Activated T-cell treated with anti-CD3 and anti-CD28 coated beads for 4 hours (primary cell): ENCODE data around the gene PYGL.
A peak's percentile ranks its signal among the peaks of the same experiment; 100 is the strongest.
"Not testable (repeated sequence)": the region's sequence is repeated elsewhere in the genome, so short reads cannot be mapped to it uniquely, and the experiment has no call there.

Experiments
- DNase-seq: peaks from one replicate; pipeline ENCODE4 v3.0.0-alpha.2; 2020

Gene PYGL

GRCh38 chr14:50924843-50925242 is 19.4 kb downstream of the PYGL start:
- DNase-seq, result no peak

DNA sequence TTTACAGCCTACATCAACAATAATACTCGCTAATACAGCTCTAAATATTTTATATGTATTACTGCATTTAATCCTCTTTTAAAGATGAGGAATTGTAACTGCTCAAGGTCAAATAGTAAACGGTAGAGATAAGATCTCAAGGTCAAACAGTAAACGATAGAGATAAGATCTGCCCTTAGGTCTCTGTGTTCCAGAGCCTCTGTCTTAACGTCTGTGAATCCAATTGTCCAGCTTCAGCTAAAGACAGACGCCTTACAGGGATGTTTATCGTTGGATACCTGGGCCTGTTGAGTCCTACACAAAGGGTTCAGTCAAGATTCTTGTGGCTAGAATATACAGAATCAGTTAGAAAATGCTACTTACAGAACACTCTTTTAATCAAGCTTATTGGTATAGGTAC is 20.0 kb downstream of the PYGL start:
- no peak for DNase-seq

DNA sequence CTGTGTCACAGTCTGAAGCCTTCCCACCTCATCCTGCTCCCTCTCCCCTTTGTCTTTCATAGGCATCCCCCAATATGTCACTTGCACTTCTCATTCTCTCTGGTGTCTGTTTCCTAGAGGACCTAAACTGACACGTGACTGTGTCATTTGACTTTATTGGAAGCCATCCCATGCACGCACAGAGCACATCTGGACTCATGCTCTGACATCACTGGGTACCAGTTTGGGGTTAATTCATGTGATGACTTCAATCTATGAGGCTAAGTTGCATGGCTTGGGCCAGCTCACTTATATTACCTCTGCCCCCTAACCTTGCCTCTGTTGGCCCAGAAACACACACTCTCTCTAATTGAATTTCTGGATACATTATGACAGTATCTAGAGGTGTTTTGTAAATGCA is 21.5 kb downstream of the PYGL start:
- DNase-seq, result no peak

- DNase-seq, result no peak
These were observed 23.6 kb downstream of the PYGL start for GRCh38 chr14:50920482-50921230.

GRCh38 chr14:50919524-50919923 is 24.8 kb downstream of the PYGL start:
- not testable (repeated sequence) for DNase-seq

GRCh38 chr14:50917449-50917848 is 26.8 kb downstream of the PYGL start:
- no peak for DNase-seq

- no peak for DNase-seq
These were observed 33.5 kb downstream of the PYGL start for GRCh38 chr14:50910495-50911420.

DNA sequence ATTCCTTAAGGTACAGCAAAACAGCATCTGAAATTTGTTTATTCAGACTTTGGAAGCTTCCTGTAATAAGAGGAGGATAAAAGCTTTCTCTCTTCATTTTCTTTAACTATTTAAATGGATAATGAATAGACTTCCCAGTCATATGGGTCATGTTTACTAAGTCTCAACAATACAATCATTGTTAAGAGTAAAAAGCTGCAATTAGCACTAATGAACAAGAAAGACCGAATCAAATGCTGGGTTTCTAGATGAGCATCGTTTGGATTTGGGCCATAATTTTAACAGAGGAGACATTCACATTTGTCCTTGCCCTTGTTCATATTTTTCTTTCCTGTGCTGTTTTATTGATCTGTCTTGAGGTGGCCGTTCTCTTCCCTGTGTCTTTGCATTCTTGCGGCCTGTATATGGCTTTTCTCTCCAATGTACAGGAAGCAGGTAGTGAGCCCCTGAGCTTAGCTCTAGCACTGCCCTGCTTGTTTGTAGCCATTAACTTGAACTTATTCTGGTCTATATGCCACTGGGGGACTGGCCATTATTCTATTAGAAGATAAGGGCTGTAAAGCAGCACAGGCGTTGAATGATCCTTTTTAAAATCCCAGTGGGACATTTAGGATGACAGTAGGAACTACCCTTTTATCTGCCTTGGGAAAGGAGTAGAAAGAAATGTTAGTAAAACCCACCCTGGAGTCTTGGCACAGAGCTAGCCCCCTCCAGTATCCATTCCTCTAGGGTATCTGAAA is 37.8 kb downstream of the PYGL start:
- no peak for DNase-seq

DNA sequence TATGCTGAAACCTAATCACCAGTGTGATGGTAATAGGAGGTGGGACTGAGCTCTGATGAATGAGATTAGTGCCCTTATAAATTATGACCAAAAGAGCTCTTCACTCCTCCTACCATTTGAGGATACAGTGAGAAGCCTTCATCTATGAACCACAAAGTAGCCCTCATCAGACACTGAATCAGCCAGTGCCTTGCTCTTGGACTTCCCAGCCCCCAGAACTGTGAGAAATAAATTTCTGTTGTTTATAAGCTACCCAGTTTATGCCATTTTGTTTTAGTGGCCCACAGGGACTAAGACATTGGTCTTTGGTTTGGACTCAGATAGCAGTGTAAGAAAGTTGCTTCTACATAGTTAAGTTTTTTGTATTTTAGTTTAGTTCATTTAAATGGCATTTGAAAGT is 39.6 kb downstream of the PYGL start:
- DNase-seq, result no peak

DNA sequence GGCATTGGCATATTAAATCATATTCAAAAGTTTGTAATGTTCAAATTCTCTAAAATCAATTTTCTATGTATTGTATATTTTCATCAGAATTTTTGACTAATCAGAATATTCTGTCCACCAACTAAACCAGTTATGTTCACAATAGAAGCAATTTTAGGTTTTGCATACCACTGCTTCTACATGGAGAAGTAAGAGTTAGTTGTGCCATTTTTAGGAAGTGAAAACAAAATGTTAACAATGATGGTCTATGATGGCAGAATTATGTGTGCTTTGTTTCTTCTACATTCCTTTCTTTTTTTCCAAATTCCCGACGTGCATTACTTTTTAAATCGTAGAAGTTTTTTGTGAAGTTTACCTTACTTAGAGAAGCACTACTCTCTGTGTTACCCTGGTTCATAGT is 42.9 kb downstream of the PYGL start:
- DNase-seq, result no peak

DNA sequence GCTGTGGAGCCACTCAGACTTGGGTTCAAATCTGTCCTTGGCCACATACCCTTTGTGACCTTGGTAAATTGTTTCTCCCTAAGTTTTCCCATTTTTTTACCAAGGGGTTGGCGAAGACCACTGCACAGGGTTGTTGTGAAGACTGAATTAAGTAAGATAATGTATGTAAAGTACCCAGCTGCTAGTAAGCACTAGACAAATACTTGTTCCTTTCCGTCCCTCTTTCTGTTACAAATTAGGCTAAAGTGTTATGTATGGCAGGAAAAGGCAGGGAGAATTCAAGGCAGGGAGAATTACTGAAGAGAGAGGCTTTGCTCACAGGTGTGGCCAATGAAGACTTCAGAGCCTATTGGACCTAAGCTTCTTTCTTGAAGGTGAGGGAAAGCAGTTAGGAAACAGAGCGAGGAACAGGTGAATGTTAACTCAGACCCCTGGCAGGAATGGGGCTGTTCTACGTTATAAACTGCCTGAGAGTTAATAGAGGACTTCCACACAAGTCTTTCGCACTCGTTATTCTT is 46.6 kb downstream of the PYGL start:
- no peak for DNase-seq

DNA sequence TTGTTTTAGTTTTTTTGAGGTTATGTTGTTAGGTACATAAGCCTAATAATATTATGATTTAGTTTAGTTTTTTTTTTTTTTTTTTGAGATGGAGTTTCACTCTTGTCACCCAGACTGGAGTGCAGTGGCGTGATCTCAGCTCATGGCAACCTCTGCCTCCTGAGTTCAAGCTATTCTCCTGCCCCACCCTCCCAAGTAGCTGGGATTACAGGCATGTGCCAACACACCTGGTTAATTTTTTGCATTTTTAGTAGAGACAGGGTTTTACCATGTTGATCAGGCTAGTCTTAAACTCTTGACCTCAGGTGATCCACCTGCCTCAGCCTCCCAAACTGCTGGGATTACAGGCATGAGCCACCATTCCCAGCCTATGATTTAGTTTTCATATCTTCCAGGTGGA is 47.3 kb downstream of the PYGL start:
- not testable (repeated sequence) for DNase-seq

DNA sequence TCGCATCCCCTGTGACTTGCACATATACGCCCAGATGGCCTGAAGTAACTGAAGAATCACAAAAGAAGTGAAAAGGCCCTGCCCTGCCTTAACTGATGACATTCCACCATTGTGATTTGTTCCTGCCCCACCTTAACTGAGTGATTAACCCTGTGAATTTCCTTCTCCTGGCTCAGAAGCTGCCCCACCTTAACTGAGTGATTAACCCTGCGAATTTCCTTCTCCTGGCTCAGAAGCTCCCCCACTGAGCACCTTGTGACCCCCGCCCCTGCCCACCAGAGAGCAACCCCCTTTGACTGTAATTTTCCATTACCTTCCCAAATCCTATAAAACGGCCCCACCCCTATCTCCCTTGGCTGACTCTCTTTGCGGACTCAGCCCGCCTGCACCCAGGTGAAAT is 47.9 kb downstream of the PYGL start:
- DNase-seq, result not testable (repeated sequence)

GRCh38 chr14:50892255-50892654 is 52.0 kb downstream of the PYGL start:
- DNase-seq, result no peak

- DNase-seq, result no peak
These were observed 56.8 kb downstream of the PYGL start for GRCh38 chr14:50887476-50887875.

DNA sequence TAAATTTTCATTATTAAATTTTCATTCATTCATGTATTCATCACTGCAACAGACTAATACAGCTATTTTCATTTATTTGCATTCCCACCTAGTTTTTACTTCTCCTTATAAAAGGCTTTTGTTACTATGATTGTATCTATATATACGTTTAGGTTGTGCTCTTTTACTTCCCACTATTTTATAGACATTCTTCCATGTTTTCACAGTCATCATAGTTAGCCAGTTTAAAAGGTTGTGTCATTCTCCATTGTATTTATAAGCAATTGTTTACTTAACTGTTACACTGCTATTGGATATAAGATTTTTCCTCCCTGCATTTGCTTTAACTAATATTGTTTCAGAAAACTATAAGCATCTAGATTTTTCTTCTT is 60.5 kb downstream of the PYGL start:
- DNase-seq, result no peak

GRCh38 chr14:50882932-50883826 is 61.1 kb downstream of the PYGL start:
- no peak for DNase-seq

- DNase-seq, result peak; percentile 18
These were observed 68.8 kb downstream of the PYGL start for GRCh38 chr14:50875359-50876070.

DNA sequence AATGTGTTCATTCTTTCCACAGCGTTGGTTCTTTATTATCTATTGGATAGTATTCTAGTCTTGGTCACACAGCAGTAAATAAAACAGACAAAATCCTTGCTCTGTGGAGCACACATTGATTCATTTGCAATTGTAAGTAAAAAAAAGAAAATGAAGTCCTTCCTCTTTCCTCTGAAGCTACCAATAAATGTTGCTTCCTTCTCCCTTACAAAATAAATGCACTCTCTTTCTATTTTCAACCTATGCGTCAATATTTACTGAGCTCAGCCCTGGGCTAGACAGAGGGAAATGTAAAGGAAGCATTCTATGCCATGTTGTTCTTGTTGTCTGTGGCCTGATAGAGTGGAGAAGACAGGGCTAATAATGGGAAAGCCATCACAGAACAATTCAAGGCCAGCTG is 69.5 kb downstream of the PYGL start:
- no peak for DNase-seq

DNA sequence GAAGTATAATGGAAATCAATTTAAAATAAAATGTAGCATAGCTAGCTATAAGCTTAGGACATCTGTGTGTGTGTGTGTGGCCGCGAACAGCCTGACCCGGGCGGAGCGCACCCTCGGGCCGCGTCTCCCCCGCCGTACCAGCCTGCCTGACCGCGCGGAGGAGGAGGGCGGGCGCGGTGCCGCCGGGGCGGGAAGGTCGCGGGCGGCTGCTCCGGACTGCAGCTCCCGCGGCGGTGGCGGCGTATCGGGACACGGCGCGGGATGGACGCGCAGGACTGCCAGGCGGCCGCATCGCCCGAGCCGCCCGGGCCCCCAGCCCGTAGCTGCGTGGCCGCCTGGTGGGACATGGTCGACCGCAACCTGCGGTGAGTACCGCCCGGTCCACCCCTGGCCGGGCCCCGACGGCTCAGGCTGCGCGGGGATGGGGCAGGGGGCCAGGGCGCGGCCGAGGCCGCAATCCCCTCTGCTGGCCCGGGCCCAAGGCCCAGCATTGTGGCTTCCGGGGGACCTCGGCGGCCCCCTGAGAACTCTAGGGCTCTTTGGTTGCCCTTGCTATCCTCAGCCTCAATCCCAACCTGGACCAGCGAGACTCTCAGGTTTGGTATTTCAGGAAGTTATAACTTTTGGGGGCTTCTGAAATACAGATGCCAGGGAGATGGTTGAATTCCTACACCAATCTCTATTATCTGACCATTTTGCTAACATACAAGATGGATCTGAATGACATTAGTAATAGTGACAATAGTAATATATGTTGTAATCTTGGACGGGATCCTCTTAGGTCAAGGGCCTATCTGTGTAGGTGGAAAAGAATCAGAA is 72.2 kb downstream of the PYGL start, which contains the start of gene ABHD12B:
Gene ABHD12B, plus strand, starts transcription at position 140 of the 819 bp plus-strand sequence. Its CDS starts 122 bp downstream, at position 262.
- no peak for DNase-seq
